GM18511 (cell line): ENCODE measurements around the gene ADD2.
"Not testable (repeated sequence)": the region's sequence is repeated elsewhere in the genome, so short reads cannot be mapped to it uniquely, and the experiment has no call there.

Source experiments
- ATAC-seq: cut with Tn5 transposase; IDR thresholded peaks from one replicate; pipeline ENCODE4 v1.9.1; 2021; ENCODE audit warnings: mild to moderate bottlenecking, moderate library complexity; ENCODE audit not compliant: unreplicated experiment

The ADD2 gene

DNA sequence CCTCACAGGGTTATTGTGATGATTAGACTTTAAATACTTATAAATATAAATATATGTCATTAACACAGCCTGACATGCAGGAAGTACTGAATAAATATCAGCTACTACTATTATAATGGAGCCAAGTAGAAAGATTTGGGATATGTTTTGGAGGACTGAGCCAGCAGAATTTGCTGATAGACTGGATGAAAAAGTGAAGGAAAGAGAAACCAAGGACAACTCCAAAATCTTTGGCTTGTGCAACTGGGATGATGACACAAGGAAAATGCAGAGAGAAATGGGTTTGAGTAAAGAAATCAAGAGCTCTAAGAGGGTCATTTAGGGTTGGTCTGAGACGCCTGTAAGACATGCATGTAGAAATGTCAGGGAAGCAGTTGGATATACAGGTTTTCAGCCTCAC is 15.6 kb downstream of the ADD2 start:
- ATAC-seq = no peak

DNA sequence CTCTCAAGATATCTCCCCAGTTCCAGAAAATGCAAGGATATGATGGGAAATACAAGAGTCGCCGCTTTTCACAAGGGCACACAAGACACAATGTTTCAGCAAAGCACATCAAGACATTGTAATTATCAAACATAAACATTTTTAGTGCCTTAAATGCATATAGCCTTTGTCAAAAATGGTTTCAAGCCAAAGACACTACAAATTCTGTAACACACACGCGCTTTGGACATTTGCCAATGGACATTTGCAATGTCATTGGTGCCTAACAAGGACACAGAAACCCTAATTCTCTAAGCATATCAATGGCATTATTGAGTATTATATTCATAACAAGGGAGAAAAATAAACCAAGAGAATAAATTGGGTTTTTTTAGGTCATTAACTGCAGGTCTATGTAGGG is 16.1 kb downstream of the ADD2 start:
- no peak for ATAC-seq

DNA sequence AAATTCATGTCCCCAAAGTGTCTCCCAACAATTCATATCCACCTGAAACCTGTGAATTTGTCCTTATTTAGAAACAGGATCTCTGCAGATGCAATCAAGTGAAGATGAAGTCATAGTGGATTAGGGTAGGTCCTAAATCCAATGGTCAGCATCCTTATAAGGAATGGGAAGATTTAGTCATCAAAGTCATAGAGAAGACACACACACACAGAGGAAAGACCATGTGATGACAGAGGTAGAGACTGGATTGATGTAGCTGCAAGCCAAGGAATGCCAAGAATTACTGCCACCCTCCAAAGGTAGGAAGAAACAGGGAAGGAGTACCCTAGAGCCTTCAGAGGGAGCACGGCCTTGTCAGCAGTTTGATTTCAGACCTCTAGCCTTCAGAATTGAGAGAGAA is 17.7 kb downstream of the ADD2 start:
- ATAC-seq = no peak

DNA sequence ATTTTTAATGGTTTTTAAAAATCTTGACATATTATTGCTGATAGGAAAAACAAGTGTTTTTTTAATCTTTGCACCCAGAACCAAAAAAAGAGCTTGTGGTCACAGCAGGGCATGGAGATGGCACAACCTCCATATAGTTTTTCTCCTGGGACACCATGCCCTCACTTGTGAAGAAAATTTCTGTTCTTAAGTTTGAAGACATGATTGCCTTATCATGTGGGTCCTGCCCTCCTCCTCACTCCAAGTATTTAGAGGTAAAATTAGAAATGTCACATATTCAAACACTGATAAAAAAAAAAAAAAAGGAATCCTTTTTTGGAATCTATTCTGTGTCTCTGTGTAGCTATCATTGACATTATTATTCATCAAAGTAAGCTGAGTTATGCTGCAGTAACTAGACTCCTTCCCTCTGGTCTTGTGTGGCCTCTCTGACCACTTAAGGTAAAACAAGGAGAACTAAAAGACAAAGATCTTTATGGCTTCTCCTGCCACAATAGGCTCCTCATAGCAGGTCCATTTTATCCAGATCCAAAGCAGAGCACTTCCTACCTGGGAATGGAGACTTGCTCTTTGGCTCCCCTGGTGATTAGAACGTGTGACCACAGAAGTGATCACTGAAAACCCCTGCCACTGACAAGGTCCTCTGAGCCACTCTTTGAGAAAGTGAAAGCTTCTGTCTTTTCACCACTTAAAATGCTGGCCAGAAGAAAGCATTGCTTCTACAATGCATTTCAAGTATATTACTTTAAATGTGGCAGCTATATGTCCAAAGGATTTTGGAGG is 19.8 kb downstream of the ADD2 start:
- no peak for ATAC-seq

DNA sequence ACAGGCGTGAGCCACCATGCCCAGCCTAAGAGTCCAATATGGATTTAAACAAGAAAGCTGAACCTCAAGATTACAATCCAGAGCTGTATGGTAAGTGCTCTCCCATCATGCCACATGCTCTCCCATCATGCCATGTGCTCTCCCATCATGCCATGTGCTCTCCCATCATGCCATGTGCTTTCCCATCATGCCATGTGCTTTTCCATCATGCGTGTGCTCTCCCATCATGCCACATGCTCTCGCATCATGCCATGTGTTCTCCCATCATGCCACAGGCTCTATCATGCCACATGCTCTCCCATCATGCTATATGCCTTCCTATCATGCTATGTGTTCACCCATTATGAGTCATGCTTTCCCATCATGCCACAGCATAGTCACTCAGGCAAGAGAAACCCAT is 20.7 kb downstream of the ADD2 start:
- ATAC-seq = no peak

DNA sequence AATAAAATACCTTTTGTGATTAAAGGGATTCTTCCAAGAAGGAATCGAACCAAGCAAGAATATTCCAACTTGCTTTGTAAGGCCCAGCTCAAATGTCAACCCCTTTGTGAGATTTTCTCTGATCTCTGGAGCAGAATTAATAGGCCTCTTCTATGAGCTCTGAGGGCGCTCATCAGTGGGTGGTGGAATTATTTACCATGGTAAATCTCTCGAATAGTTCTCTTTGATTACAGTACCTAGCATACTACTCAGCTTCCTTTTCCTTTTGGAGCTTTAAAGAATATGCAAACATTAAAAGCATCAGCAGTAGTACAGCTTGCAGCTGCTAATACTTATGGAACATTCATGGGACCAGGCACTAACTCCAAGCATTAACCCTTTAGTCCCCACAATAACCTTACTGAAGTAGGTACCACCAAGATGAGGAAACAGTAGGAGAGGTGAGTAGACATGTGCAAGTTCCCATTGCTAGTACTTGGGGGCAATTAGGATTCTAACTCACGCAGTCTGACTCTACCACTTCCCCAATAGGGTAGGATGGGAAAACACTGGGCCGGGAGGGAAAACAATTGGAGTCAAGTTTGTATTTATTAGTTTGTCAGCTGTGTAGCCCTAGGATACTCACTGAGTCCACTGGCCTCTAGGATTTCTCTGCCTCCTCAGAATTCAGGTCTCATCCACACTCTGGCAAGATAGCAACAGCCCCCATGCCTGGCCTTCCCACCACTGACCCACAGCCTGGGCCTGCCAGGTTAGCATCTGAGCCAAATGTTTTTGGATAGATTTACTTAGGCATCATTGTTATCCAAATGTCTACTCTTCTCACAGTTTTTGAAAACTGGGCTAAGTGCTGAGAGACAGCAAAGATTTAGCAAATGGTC is 21.7 kb downstream of the ADD2 start:
- ATAC-seq = no peak

DNA sequence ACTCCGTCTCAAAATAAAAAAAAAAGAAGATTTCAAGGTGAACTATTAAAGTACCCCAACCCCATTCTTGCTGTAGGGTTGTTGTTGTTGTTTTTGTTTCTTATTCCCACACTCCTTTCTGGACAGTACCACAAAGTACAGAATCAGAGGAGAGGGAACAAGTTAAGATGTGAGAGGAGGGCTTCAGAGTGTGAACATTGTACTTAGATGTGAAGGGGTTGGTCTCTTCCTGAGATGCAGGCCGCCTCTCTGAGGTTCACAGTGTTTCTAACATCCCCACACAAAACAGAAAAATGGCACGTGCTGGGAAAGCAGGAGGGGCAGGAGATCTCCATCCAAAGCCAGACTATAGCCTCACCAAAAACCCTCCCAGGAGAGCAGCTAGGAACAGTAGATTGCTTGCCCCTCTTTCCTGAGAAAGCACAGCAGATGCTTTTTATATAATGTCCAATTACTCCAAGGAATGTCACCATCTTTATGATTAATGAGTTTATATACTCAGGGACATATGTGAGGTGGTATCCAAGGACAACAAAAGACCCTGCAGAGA is 22.6 kb downstream of the ADD2 start:
- no peak for ATAC-seq

DNA sequence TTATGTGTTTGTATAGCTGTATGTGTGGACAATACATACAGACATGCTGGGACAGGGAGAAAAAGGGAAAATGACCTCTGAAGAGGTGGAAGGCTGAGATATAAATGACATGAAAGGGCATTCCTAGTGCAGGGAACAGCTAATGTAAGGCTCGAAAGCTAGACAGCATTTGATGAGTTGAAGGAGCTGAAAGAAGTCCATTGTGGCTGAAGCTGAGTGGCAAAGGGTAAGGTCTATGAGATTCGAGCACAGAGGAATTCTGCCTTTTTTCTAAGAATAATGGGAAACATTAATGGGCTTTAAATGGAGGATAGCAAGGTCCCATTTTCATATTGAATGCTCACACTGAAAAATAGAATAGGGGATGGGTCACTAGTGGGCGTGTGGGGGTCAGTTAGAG is 23.6 kb downstream of the ADD2 start:
- no peak for ATAC-seq

DNA sequence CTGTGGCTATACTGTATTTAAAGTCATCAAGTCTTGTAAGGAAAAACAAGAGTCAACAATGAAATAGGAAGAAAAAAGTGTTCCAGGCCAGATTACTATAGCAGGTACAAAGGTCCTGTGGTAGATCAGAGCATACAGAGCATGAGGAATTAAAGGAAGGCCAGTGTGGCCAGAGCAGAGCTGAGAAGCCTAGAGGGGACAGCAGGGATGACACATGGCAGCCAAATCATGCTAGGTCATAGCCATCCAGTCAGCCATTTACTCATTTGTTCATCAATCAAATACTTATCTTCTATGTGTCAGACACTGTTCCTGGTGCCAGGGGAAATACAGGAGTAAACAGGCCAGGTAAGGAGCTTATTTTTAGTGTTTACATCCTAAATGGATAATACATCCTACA is 24.3 kb downstream of the ADD2 start:
- no peak for ATAC-seq

DNA sequence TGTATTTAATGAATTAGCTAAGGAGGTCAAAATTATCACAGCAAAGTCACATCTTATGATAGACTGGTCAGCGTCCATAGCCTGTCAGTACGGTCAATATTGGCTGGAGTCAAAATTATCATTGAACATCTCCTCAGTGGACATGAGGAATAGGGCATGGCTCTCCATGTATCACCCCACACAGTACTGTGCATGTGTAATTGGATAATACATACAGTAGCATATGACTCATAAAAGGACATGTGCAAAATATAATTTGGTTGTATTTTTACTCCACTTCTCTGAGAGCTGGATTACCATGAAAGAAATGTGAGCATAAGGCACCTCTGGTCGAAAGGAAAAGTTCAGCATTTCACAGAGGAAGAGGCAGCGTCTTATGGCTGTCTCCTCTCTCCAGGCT is 24.9 kb downstream of the ADD2 start:
- no peak for ATAC-seq

DNA sequence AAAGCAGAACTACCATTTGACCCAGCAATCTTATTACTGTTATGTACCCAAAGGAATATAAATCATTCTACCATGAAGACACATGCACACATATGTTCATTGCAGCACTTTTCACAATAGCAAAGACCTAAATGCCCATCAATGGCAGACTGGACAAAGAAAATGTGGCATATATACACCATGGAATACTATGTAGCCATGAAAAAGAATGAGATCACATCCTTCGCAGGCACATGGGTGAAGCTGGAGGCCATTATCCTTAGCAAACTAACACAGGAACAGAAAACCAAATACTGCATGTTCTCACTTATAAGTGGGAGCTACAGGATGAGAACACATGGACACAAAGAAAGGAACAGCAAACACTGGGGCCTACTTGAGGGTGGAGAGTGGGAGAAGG is 28.5 kb downstream of the ADD2 start:
- ATAC-seq = not testable (repeated sequence)

DNA sequence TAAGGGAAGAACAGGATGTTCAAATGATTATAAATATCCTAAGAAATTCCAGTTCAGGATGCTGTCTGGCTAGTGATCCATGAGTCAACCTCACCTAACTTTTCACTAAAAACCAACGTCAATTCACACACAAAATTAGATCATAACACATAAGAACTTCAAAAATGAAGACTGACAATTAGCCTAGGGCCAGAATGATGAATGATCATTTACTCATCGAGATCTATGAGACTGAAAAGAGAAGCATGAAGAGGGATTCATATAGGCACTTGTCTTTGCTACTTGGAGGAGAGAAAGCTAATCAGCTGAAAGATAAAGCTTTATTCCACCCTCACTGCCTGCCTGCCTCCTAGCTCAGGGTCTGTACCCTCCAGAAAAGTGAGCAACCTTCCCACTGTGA is 29.8 kb downstream of the ADD2 start:
- ATAC-seq = no peak

DNA sequence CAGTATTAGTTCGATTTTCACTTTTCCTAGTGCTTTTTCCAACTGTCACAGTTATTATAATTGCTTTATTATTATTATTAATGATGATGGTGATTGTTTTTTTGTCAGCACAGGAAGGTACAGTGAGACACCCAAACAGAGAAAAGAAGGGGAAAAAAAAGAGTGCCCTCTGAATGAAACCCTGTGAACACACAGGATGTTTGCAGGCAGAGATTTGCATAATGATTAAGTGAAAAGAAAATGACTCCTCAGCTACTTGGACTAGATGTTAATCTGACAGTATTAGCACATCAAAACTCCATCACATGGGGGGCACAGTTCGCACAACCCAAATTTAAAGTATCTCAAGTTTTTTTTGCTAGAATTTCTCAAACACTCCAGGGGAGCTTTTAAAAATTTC is 32.9 kb downstream of the ADD2 start:
- no peak for ATAC-seq

DNA sequence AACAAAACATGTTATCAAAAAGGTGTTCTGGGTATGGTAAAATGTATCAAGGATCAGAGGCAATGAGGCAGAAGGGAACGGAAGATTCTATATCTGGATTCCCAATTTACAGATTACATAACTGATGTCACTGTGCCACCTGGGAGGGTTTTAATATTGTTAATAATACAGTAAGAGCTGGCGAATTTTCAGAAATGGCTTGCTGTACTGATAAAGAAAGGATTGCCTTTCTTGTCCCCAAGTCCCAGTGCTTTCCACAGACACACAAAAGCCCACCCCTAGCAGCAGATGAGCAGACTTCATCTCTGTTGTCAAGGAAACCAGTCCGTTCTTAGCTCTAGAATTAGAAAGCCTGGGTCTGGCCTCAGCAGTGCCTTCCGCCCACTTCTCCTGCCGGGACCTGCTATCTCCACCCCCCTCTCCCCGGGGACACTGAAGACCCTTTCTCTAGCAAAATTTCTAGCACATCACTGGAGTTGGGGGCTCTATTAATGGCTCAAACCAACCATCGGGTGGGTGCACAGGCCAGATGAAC is 34.3 kb downstream of the ADD2 start:
- ATAC-seq = no peak

DNA sequence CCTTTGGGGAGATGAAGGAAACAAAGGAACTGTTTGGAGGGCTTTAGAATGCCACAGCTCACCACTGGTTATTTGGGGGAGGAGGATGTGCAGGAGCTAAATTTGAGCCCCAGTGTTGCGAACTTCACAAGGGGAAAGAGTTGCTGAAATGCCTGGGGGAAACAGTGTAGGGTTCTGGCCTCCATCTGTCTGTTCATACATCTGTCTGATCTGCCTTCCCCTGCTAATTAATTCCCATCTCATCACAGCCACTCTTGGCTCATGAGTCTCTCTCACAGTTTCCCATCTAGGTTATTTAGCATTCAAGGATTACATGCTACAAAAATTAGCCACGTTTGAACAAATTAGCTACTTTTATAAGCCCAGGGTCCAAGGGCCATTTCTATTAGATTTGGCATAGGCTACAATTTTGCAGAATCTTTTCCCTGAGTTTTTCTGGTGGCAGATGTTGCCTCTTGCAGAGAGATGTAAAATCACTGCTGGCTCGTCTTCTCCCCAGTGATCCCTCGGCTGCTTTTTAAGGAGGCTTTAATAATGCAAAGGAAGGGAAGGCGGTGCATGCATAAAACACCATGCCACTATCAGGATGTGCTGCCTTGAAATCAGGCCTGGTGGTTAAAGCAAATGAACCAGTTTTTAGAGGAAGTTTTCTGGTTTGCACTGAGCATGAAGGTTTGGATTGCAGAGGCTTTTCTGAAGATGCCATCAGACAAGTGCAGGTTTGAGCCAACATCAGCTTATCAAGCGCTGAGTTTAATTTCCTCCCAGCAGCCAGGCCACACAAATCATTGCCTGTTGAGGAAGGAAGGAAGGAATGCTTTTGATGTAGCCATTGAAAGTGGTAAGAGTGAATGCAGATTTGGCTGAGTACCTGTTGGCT is 35.0 kb downstream of the ADD2 start:
- ATAC-seq = no peak

DNA sequence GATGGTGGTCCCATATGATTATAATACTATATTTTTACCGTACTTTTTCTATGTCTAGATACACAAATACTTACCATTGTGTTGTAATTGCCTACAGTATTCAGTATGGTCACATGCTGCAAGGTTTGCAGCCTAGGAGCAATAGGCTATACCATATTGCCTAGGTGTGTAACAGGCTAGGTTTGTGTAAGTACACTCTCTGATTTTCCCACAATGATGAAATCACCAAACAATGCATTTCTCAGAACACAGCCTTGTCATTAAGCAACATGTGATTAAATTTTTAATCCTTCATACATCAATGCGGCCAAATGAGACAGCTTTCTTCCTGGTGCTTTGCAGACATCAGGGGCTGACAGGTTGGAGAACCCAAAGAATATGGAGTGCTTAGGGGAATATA is 37.3 kb downstream of the ADD2 start:
- ATAC-seq = no peak

DNA sequence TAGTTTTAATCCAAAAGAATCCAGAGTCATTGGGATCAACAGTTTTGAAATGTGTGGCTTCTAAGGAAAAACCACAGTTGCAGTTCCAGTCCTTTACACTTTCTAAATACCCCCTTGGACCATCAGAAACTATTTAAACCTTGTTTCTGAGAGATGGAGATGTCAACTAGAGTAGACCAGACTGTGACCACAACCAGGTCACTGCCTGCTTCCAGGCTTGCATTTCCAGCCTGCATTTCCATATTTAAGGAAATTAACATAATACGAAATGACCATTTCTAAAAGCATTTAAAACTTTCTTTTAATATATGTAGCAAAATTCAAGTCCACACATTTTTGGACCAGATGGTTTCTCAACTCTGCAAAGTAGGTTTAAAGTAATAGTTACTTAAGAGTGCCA is 38.4 kb downstream of the ADD2 start:
- no peak for ATAC-seq

DNA sequence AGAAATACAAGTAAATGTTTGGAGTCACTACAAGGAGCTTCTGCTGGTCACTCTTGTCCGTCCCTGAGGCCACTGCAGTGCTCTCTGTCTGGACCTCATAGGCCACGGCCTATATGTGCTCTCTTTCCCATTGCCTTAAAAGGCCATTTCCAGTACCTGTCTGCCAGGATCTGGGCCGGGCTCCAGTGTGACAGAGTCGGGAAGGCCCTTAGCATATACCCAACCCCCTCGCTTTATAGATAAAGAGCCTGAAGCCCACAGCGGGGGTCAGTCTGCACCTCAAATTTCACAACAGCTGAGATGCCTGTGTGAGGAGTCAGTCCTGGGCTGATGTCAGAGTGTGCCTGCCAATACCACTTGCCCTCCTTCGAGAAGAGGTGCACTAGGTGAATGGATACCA is 39.9 kb downstream of the ADD2 start:
- no peak for ATAC-seq

DNA sequence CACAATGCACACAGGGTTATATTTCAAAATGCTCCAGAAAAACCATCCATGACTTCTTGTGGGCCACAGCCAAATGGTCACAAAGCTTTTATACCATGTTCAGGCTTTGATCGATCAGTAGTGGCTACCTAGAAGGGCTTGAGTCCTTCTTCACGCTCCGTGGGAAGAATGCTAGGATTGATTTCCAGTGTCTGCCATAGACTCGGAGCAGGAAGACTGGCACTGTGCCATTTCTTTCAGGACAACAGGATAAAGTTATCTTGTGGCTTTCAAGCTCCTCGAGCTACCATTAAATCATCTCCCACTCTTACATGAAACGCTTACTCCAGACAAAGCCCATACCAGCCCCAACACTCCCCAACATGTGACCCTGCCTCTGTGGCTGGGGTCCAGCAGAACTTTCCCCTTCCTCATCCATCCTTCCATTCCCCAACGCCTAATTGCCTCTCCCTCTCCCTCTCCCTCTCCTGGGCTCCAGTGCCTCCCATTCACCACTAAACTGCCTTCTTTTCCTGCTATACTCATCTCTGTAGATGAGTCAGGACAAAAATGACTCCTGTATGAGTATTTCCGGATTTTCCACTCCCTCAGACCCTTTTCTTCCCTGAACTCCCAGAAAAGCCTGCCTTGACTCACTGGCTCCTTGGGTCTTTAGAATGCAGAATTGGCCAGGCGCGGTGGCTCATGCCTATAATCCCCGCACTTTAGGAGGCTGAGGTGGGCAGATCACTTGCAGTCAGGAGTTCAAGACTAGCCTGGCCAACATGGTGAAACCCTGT is 40.9 kb downstream of the ADD2 start:
- no peak for ATAC-seq

DNA sequence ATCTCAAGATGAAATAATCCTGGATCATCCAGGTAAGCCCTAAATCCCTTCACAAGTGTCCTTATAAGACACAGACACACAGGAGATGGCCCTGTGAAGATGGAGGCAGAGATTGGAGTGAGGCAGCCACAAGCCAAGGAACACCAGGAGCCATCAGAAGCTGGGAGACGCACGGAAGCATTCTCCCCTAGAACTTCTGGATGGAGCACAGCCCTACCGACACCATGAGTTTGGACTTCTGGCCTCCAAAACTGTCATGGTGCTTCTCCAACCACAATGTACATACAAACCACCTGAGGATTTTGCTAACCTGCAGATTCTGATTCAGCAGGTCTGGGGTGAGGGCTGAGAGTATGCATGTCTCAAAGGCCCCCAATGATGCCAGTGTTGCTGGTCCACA is 42.5 kb downstream of the ADD2 start:
- no peak for ATAC-seq
